PC-9 (cell line): Measurements from ENCODE around the gene CALHM4. TPM values are rescaled to one million over a fixed set of nuclear protein-coding genes. Genes with fewer than 3 reads are reported as not detected.

Experiments
- BruUV-seq: library from RNA; stranded (reverse); fragments of 400-500 nt; replicated peaks from 2 replicates; lab custom pipeline; 2021; lab: Mats Ljungman, UMichigan
- CTCF ChIA-PET: fragments of 300-600 bp; sonication (Branson Sonifier 250); formaldehyde crosslinking; loops from one replicate; lab custom pipeline; 2022; ENCODE audit warnings: antibody characterized with exemption; lab: Charles Lee
- POLR2A ChIA-PET: fragments of 300-600 bp; sonication (Branson Sonifier 250); formaldehyde crosslinking; loops from one replicate; lab custom pipeline; 2022; ENCODE audit warnings: antibody characterized with exemption; ENCODE audit not compliant: unreplicated experiment; lab: Charles Lee
- DNase-seq, 2 experiments: peaks; one replicate each; pipeline versions ENCODE4 v3.0.0 to v3.0.0-alpha.2; 2015 to 2022; ENCODE audit warnings: mixed read lengths in 1 of 2
- H2AFZ ChIP-seq: fragments of 200-600 bp; sonication (generic); 2 replicates; pipeline ENCODE4 v1.8.1; 2017; ENCODE audit warnings: antibody characterized with exemption
- H3F3A ChIP-seq: fragments of 200-600 bp; sonication (generic); 2 replicates; pipeline ENCODE4 v1.8.1; 2017; ENCODE audit warnings: antibody characterized with exemption, mild to moderate bottlenecking, low read depth; ENCODE audit not compliant: insufficient read depth
- H3K27ac ChIP-seq: fragments of 200-600 bp; sonication (generic); 2 replicates; pipeline ENCODE4 v1.6.1; 2016; ENCODE audit warnings: mixed run types
- H3K27me3 ChIP-seq: fragments of 200-600 bp; sonication (generic); 2 replicates; pipeline ENCODE4 v1.6.1; 2016; ENCODE audit warnings: low read depth, mixed run types; ENCODE audit not compliant: insufficient read depth
- H3K36me3 ChIP-seq: fragments of 200-600 bp; sonication (generic); 2 replicates; pipeline ENCODE4 v1.6.1; 2016; ENCODE audit warnings: low read depth, mixed run types
- H3K4me1 ChIP-seq: fragments of 200-600 bp; sonication (generic); replicated peaks from 2 replicates; pipeline ENCODE4 v1.6.1; 2016; ENCODE audit warnings: mixed run types; ENCODE audit not compliant: insufficient read depth
- H3K4me2 ChIP-seq: fragments of 200-600 bp; sonication (generic); 2 replicates; pipeline ENCODE4 v1.6.1; 2017; ENCODE audit warnings: mixed run types
- H3K4me3 ChIP-seq: fragments of 200-600 bp; sonication (generic); 2 replicates; pipeline ENCODE4 v1.6.1; 2016; ENCODE audit warnings: mixed run types
- H3K79me2 ChIP-seq: fragments of 200-600 bp; sonication (generic); 2 replicates; pipeline ENCODE4 v1.6.1; 2017; ENCODE audit warnings: low read depth, mixed run types
- H3K9me2 ChIP-seq: fragments of 200-600 bp; sonication (generic); 2 replicates; pipeline ENCODE4 v1.8.1; 2017; ENCODE audit warnings: mild to moderate bottlenecking; ENCODE audit not compliant: insufficient read depth
- H3K9me3 ChIP-seq: fragments of 200-600 bp; sonication (generic); 2 replicates; pipeline ENCODE4 v1.8.1; 2016; ENCODE audit warnings: low read depth; ENCODE audit not compliant: insufficient read depth
- H4K20me1 ChIP-seq: fragments of 200-600 bp; sonication (generic); 2 replicates; pipeline ENCODE4 v1.8.1; 2017; ENCODE audit not compliant: insufficient read depth
- CTCF ChIP-seq: fragments of 200-600 bp; sonication (generic); conservative IDR thresholded peaks from 2 replicates; pipeline ENCODE4 v1.6.1; 2017; ENCODE audit warnings: mixed run types, antibody characterized with exemption, mild to moderate bottlenecking, moderate library complexity
- EZH2 ChIP-seq: fragments of 200-600 bp; sonication (generic); IDR thresholded peaks from 2 replicates; pipeline ENCODE4 v1.8.0; 2017; ENCODE audit warnings: antibody characterized with exemption, low read depth
- intact Hi-C: fragments of 100-400 bp; cut with micrococcal nuclease; formaldehyde crosslinking; loops from one replicate; pipeline ENCODE4 v1.10.0; 2022; ENCODE audit not compliant: unreplicated experiment
- total RNA-seq: library from RNA; stranded (reverse); gene quantifications from 2 replicates; pipeline ENCODE4 v1.2.3, GENCODE V29; 2021

CALHM4 gene
- total RNA-seq, 1 experiment from 2014 or later = not detected

- Histone ChIP-seq H3K36me3 (0 out of 2 replicates have a peak, but pooled peaks cover 3% of the 10 kb centered on the region), H4K20me1 (no peaks in the 10 kb centered on the region), H3K4me1 (peaks cover 30% of the 10 kb centered on the region), H3K4me2 (peak within 1 kb of the TSS; percentile 92), H3K9me3 (no peaks in the 10 kb centered on the region), H3K79me2 (peaks cover 61% of the 10 kb centered on the region), H3K9me2 (no peaks in the 10 kb centered on the region), H2AFZ (peak within 1 kb of the TSS; percentile 97), H3K4me3 (peak within 1 kb of the TSS; percentile 95), H3F3A (peaks cover 8% of the 10 kb centered on the region; the same call in 1 of the 2 replicates), H3K27ac (peak within 1 kb of the TSS; percentile 60), H3K27me3 (no peaks in the 10 kb centered on the region)
- BruUV-seq = TSS peak; percentile 91
- peak; percentile 99 for DNase-seq
- ChIA-PET CTCF (interaction anchor here (0.6 to 1.0 kb wide), 5 partner anchors 10 to 154 kb away, joined by 3 to 4 read pairs (median 4); partner anchors contain the start of gene CALHM5), POLR2A (interaction anchor here (0.6 to 1.0 kb wide), 7 partner anchors 67 to 1032 kb away, joined by 3 to 6 read pairs (median 5); partner anchors contain the start of genes GOPC and TSPYL1)
- intact Hi-C loops = loop anchor here (1.0 to 5.0 kb wide), 4 partner anchors 45 to 354 kb away; partner anchors contain the start of genes KPNA5, RSPH4A and TSPYL1
- 0 out of 2 replicates have a peak, but pooled peaks have one; percentile 25 for TF ChIP-seq CTCF
- no peak for TF ChIP-seq EZH2
Measured at GRCh38 chr6:116570856-116571682, 17.5 kb downstream of the CALHM4 start, which contains the start of gene RWDD1. RWDD1 (plus strand) TSS chr6:116571504; CDS start chr6:116571583, 79 bp downstream.

- H3K4me3 ChIP-seq = peak overlapping the region; percentile 95
- peaks cover 67% of the 10 kb centered on the region for H3K79me2 ChIP-seq
- intact Hi-C loops = loop anchor here (1.0 to 5.0 kb wide), 4 partner anchors 45 to 354 kb away; partner anchors contain the start of genes KPNA5, RSPH4A and TSPYL1
- H3K27ac ChIP-seq = peak overlapping the region; percentile 60
- peak overlapping the region; percentile 81 for H3K4me2 ChIP-seq
- peaks cover 30% of the 10 kb centered on the region for H3K4me1 ChIP-seq
- BruUV-seq = TSS peak; percentile 40
- 0 out of 2 replicates have a peak, but pooled peaks cover 3% of the 10 kb centered on the region for H3K36me3 ChIP-seq
- H2AFZ ChIP-seq = peak overlapping the region; percentile 92
- TF ChIP-seq EZH2 (no peak), CTCF (no peak)
- H3K9me3 ChIP-seq = no peaks in the 10 kb centered on the region
- CTCF ChIA-PET = interaction anchor here (0.7 to 1.6 kb wide), 5 partner anchors 11 to 303 kb away, joined by 3 to 5 read pairs (median 4); partner anchors contain the start of gene CALHM5
- no peak for DNase-seq
- H3K27me3 ChIP-seq = no peaks in the 10 kb centered on the region
- no peaks in the 10 kb centered on the region for H3K9me2 ChIP-seq
- H4K20me1 ChIP-seq = no peaks in the 10 kb centered on the region
- H3F3A ChIP-seq = peaks cover 8% of the 10 kb centered on the region; the same call in 1 of the 2 replicates
- POLR2A ChIA-PET = interaction anchor here (0.6 to 1.0 kb wide), 4 partner anchors 67 to 1031 kb away, joined by 4 to 6 read pairs (median 6); partner anchors contain the start of genes GOPC and TSPYL1
Measured at GRCh38 chr6:116571683-116572000, 18.1 kb downstream of the CALHM4 start.

GRCh38 chr6:116572162-116572561 lies 18.6 kb downstream of the CALHM4 start:
- POLR2A ChIA-PET = interaction anchor here (1.0 kb wide), 1 partner anchor 292 kb away, joined by 6 read pairs; the partner anchor contains the start of gene TSPYL1
- intact Hi-C loops = loop anchor here (5.0 kb wide), 1 partner anchor 355 kb away; no protein-coding TSS in a partner anchor
- peak overlapping the region; percentile 92 for H2AFZ ChIP-seq
- peak overlapping the region; percentile 95 for H3K4me3 ChIP-seq
- peak overlapping the region; percentile 60; the same call in 1 of the 2 replicates for H3K27ac ChIP-seq
- no peaks in the 10 kb centered on the region for H3K9me2 ChIP-seq
- no peaks in the 10 kb centered on the region for H4K20me1 ChIP-seq
- peaks cover 68% of the 10 kb centered on the region for H3K79me2 ChIP-seq
- CTCF ChIA-PET = interaction anchor here (0.7 to 1.6 kb wide), 4 partner anchors 53 to 303 kb away, joined by 4 to 5 read pairs (median 4); partner anchors contain the start of gene CALHM5
- H3K27me3 ChIP-seq = no peaks in the 10 kb centered on the region
- peaks cover 30% of the 10 kb centered on the region for H3K4me1 ChIP-seq
- peak overlapping the region; percentile 81 for H3K4me2 ChIP-seq
- peaks cover 8% of the 10 kb centered on the region; the same call in 1 of the 2 replicates for H3F3A ChIP-seq
- no peaks in the 10 kb centered on the region for H3K9me3 ChIP-seq
- DNase-seq = peak in 1 of 2 experiments; percentile 11
- no TSS peak for BruUV-seq
- no peak for TF ChIP-seq CTCF
- TF ChIP-seq EZH2 = no peak
- 0 out of 2 replicates have a peak, but pooled peaks cover 3% of the 10 kb centered on the region for H3K36me3 ChIP-seq
